GM12892 (cell line): ENCODE data around the gene KIF26B.

Experiments
- DNase-seq: peaks from one replicate; pipeline ENCODE4 v3.0.0; 2011; ENCODE audit not compliant: insufficient read length
- FAIRE-seq: peaks from 2 replicates; lab custom pipeline; 2011; peaks lifted over from hg19 to GRCh38; lab: Jason Lieb, UNC
- POLR2A ChIP-seq: IDR thresholded peaks from 2 replicates; pipeline ENCODE4 v1.6.1; 2011; ENCODE audit warnings: low read depth, low read length, control low read depth
- POLR2AphosphoS5 ChIP-seq: IDR thresholded peaks from 2 replicates; pipeline ENCODE4 v1.6.1; 2011; ENCODE audit warnings: low read depth, low read length, control low read depth
- TAF1 ChIP-seq: IDR thresholded peaks from 2 replicates; pipeline ENCODE4 v1.6.1; 2011; ENCODE audit warnings: low read depth, mild to moderate bottlenecking, control low read depth, low read length, borderline replicate concordance

Gene KIF26B

DNA sequence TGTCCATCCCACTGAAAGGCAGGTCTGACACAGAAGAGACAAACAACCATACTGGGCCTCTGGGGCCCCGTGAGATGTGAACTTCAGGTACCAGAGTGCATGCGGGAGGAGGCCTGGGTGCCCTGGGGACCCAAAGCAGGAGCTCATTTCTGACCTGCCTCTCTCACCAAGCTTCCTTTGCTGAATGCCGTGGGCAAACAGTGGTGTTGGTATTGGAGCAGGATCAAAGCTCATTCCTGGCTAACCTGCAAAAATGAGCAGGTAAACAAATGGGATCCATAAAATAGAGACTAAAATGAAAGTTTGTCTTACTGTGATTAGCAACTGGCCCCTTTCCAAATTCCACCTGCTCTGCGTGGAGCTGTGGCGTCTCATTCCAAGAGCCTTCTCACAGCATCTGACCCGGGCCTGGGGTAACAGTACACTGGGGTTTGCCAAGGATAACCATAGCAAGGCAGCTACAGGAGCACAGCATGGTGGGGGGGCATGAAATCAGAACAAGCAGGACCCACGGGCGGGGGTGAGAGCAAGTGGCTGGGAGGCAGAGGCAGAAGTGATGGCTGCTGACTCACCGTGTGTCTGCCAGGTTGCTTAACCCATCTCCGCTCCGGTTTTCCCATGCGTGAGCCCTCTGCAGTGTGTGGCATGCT lies 103.6 kb downstream of the KIF26B start:
- DNase-seq (no peak), FAIRE-seq (no peak)
- TF ChIP-seq POLR2AphosphoS5, result no peak
- TF ChIP-seq TAF1, result no peak
- TF ChIP-seq POLR2A, result no peak

DNA sequence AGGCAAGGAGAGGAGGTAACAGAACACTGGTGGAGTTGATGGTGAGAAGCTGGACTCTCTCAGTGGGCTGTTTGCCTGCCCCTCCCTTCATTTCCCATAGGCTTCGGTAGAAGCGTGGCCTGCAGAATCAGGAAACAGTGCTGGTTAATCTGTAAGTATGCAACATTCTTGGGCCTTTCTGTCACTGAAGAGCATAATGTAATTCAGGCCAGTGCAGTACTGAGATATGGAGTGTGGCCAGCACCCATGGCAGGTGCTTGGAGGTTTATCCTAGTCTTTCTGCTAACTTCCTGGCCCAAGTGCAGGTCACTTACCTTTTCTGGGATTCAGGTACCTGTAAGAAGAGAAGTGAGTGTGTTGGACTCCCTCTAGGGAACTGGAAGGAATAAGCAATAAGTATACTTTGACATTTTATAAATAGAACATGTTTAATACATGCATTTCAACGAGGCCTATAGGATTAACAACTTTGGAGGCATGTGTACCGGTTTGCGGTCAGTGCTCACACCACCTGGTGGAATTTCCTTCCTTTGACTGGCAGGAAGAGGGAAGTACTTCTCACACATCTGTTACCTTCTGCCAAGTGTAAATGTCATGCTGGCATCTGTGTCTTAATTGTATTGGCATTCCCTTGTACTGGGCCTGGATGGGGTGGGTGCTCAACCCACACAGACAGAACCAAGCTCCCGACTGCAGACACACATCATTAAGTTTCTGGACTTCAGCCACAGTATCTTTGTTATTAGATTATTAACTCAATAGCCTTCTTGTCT lies 105.5 kb downstream of the KIF26B start:
- FAIRE-seq (no peak), DNase-seq (no peak)
- TF ChIP-seq POLR2AphosphoS5 (no peak), TAF1 (no peak), POLR2A (no peak)

DNA sequence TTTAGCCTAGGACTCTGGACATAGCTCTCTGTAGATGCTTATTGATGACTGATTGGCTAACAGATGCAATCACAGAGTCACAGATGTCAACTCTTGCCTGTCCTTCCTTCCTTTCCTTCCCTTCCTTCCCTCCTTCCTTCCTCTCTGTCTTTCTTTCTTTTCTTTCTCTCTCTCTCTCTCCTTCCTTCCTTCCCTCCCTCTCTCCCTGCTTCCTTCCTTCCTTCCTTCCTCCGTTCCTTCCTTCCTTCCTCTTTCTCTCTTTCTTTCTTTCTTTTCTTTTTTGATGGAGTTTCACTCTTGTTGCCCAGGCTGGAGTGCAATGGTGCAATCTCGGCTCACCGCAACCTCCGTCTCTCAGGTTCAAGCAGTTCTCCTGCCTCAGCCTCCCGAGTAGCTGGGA lies 106.1 kb downstream of the KIF26B start:
- FAIRE-seq (no peak), DNase-seq (no peak)
- TF ChIP-seq POLR2AphosphoS5 (no peak), TAF1 (no peak)

DNA sequence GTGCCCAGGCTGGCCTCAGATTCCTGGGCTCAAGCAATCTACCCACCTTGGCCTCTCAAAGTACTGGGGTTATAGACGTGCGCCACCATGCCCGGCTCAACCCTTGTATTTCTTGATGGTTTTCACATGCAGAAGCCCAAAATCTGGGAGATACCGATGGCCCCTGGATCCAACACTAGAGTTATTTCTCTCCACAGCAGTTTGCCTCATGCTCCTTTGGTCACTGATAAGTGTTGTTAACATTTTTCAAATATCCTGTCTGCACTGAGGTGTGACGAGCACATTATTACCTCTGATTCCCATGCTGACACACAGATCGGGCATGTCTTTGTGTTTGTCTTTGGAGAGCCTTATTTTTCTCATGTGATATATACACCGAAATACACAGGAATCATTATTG lies 107.0 kb downstream of the KIF26B start:
- FAIRE-seq, result no peak

DNA sequence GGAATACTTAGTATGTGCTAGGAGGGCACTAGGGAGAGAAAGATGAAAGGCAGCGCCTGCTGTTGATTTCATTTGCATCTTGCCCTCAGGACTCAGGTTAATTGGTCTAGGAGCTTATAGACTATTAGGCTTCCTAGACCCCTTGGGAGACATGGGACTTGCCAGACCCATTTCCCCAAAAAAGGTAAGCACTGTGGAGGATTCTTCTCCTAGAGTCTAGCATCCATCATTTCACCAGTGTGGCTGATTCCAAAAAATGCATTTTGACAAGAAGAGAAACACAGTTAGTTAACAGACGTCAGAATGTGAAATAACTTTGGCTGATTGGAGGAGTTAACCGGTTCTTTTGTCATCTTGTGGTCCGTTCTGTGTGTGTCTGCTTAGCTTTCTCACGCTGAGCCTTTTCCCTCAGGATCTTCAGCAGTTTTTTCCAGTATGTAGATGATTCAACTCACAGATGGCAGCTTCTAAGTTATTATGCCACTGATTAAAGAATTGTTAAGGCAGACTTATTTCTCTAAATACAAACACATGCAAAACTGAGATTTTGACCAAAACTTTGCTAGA lies 108.8 kb downstream of the KIF26B start:
- TF ChIP-seq POLR2AphosphoS5, result no peak
- no peak for TF ChIP-seq TAF1
- TF ChIP-seq POLR2A, result no peak
- FAIRE-seq (no peak), DNase-seq (no peak)

More for the DNA sequence above, 107.0 kb downstream of the KIF26B start:
- no peak for DNase-seq
- TF ChIP-seq POLR2A (no peak), POLR2AphosphoS5 (no peak), TAF1 (no peak)

DNA sequence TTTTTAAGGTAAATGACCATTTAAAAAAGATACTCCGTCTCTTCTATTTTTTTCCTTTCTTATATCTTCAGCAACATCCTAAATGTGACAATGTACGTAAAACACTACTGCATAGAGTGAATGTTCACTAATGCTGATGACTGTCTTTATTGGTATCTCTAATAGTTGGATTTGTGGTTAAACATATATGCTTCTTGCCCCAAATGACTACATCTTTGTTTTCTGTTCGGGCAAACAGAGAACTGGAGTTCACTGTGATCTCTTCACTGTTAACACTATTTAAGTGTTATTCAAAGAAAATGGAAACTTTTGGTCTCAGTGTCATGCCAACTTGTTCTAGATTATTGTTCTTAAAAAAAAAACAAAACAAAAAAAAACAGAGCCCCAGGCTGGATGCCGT lies 109.4 kb downstream of the KIF26B start:
- no peak for DNase-seq
- TF ChIP-seq POLR2A (no peak), POLR2AphosphoS5 (no peak), TAF1 (no peak)
- FAIRE-seq, result no peak

DNA sequence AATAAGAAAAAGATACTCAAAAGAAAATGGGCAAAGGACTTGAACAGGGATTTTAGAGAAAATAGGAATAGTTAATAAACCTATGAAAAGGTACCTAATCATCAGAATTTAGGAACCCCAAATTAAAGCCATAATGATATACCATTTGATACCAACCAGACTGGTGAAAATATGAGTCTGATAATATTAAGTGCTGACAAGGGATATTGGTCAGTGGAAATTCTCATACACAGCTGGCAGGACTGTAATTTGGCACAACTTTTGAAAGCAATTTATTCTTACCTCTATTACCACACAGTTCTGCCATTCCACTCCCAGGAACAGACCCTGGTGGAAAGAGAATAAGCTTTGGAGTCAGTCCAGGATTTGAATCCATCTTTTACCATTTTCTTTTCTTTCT lies 111.3 kb downstream of the KIF26B start:
- DNase-seq, result no peak
- TF ChIP-seq POLR2A (no peak), POLR2AphosphoS5 (no peak), TAF1 (no peak)
- no peak for FAIRE-seq

DNA sequence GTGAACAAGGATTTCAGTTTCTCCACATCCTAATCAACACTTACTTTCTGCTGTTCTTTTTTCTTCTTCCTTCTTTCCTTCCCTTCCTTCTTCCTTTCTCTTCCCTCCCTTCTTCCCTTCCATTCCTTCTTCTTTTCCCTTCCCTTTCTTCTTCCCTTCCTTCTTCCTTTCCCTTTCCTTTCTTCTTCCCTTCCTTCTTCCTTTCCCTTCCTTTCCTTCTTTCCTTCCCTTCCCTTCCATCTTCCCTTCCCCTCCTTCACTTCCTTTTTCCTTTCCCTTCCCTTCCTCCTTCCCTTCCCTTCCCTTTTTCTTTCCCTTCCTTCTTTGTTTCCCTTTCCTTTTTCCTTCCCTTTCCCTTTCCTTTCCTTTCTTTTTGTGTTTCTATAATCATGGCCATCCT lies 115.3 kb downstream of the KIF26B start:
- FAIRE-seq (no peak), DNase-seq (no peak)
- TF ChIP-seq TAF1, result no peak
- TF ChIP-seq POLR2A, result no peak
- TF ChIP-seq POLR2AphosphoS5, result no peak

DNA sequence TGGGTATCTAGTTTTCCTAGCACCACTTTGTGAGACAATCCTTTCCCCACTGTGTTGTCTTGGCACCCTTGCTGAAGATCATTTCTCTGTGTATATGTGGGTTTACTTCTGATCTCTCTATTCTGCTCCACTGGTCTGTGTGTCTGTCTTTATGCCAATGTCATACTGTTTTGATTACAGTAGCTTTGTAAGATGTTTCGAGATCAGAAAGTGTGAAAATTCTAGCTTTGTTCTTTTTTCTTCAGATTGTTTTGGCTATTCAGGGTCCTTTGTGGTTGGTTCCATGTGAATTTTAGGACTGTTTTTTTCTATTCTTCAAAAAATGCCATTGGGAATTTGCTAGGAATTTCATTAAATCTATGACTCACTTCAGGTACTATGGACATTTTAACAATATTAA lies 116.2 kb downstream of the KIF26B start:
- no peak for DNase-seq
- no peak for FAIRE-seq
- no peak for TF ChIP-seq TAF1
- no peak for TF ChIP-seq POLR2A
- TF ChIP-seq POLR2AphosphoS5, result no peak

DNA sequence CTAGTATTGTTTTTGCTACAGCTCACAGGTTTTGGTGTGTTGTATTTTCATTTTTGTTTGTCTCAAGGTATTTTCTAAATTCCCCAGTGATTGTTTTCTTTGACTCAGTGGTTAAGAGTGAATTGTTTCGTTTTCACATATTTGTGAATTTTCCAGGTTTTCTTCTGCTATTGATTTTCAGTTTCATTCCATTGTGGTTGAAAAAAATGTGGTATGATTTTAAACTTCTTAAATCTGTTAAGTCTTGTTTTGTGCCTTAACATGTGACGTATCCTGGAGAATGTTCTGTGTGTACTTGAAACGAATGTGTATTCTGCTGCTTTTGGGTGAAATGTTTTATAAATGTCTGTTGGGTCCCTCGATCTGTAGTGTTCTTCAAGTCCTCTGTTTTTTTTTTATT lies 117.9 kb downstream of the KIF26B start:
- DNase-seq (no peak), FAIRE-seq (no peak)
- TF ChIP-seq POLR2AphosphoS5 (no peak), POLR2A (no peak), TAF1 (no peak)

DNA sequence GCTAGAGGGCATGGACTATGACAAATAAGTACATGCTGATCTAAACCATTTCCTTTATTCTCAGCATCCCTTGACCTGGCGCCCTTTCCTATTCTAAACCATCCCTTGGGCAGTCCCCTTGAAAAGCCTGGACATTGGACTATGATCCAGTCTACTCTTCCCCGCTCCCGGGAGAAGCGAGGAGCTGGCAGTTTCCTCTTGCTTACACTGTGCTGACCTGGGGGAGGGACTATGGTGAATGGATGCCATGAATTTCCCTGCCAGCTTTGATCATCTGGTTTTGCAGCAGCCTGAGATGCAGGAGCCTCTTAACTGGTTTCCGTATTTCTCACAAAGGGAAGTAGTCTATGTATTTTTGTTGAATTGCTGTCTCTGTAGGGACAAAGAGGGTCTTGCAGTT lies 121.7 kb downstream of the KIF26B start:
- no peak for FAIRE-seq
- TF ChIP-seq POLR2AphosphoS5 (no peak), TAF1 (no peak), POLR2A (no peak)

More for the DNA sequence above, 121.7 kb downstream of the KIF26B start:
- no peak for DNase-seq
